Common myeloid progenitor, CD34-positive (primary cell): ENCODE results near the gene OTOGL.
A peak's percentile ranks its signal among the peaks of the same experiment; 100 is the strongest.
"Not testable (repeated sequence)": the region's sequence is repeated elsewhere in the genome, so short reads cannot be mapped to it uniquely, and the experiment has no call there.

ENCODE experiments used
- CTCF ChIA-PET: fragments of 350-600 bp; sonication (Branson Sonifier 250); formaldehyde crosslinking; loops from one replicate; lab custom pipeline; 2021; ENCODE audit warnings: antibody characterized with exemption; lab: Charles Lee
- POLR2A ChIA-PET: fragments of 350-600 bp; sonication (Branson Sonifier 250); formaldehyde crosslinking; loops from one replicate; lab custom pipeline; 2021; ENCODE audit warnings: antibody characterized with exemption; lab: Charles Lee
- DNase-seq, 3 donors: peaks; one replicate each; pipeline versions ENCODE4 v3.0.0 to v3.0.0-alpha.2; 2013
- H3K27ac ChIP-seq, 2 experiments: 1 replicate in 1 of 2; 2 replicates in 1 of 2; pipeline ENCODE4 v1.7.0; 2013; ENCODE audit warnings: inconsistent platforms in 2 of 2, low read length in 2 of 2, mild to moderate bottlenecking in 2 of 2, low read depth in 1 of 2, moderate library complexity in 1 of 2; ENCODE audit not compliant: severe bottlenecking in 2 of 2, insufficient read depth in 1 of 2, poor library complexity in 1 of 2
- H3K27me3 ChIP-seq, 5 experiments: replicated peaks in 2 of 5; 1 replicate in 3 of 5; 2 replicates in 2 of 5; pipeline versions ENCODE4 v1.6.1 to v1.7.0; 2013; ENCODE audit warnings: low read length in 4 of 5, mild to moderate bottlenecking in 2 of 5, moderate library complexity in 2 of 5, inconsistent platforms in 1 of 5; ENCODE audit not compliant: insufficient read depth in 5 of 5, control insufficient read depth in 4 of 5
- H3K36me3 ChIP-seq, 4 experiments: 1 replicate in 2 of 4; 2 replicates in 2 of 4; pipeline versions ENCODE4 v1.6.1 to v1.7.0; 2013; ENCODE audit warnings: low read length in 3 of 4, control low read depth in 1 of 4, mild to moderate bottlenecking in 1 of 4; ENCODE audit not compliant: control insufficient read depth in 4 of 4, insufficient read depth in 4 of 4
- H3K4me1 ChIP-seq, 4 experiments: 1 replicate in 3 of 4; 2 replicates in 1 of 4; pipeline versions ENCODE4 v1.6.1 to v1.7.1; 2013; ENCODE audit warnings: low read length in 3 of 4, mild to moderate bottlenecking in 3 of 4, control low read depth in 1 of 4, inconsistent platforms in 1 of 4, moderate library complexity in 1 of 4; ENCODE audit not compliant: control insufficient read depth in 4 of 4, insufficient read depth in 4 of 4; ENCODE audit errors: control extremely low read depth in 1 of 4
- H3K4me3 ChIP-seq, 7 experiments: 1 replicate in 4 of 7; 2 replicates in 3 of 7; pipeline versions ENCODE4 v1.5.1 to v1.7.0; 2013; ENCODE audit warnings: mild to moderate bottlenecking in 7 of 7, low read length in 6 of 7, moderate library complexity in 6 of 7, inconsistent platforms in 2 of 7, low read depth in 2 of 7, control low read depth in 1 of 7; ENCODE audit not compliant: insufficient read depth in 4 of 7, control insufficient read depth in 1 of 7; ENCODE audit errors: extremely low read depth in 1 of 7
- H3K9me3 ChIP-seq, 5 experiments: 1 replicate in 4 of 5; 2 replicates in 1 of 5; pipeline versions ENCODE4 v1.6.1 to v1.7.1; 2013; ENCODE audit warnings: low read length in 4 of 5, mild to moderate bottlenecking in 2 of 5, inconsistent platforms in 1 of 5, low read depth in 1 of 5, moderate library complexity in 1 of 5; ENCODE audit not compliant: control insufficient read depth in 4 of 5, insufficient read depth in 2 of 5; ENCODE audit errors: control extremely low read depth in 1 of 5
- WGBS: methylation state at CpG from one replicate; pipeline ENCODE4 v1.1.5; 2013; ENCODE audit not compliant: insufficient coverage; 5-methylcytosine and 5-hydroxymethylcytosine counted together

The OTOGL gene

GRCh38 chr12:80059875-80060274, 39.5 kb upstream of the OTOGL start:
- H3K9me3 ChIP-seq, result no peaks in the 10 kb centered on the region
- ChIA-PET CTCF (interaction anchor here (1.1 kb wide), 1 partner anchor 127 kb away, joined by 3 read pairs; no protein-coding TSS in a partner anchor), POLR2A (interaction anchor here (0.6 kb wide), 1 partner anchor 89 kb away, joined by 3 read pairs; no protein-coding TSS in a partner anchor)
- no peaks in the 10 kb centered on the region for H3K36me3 ChIP-seq
- H3K27me3 ChIP-seq, result no peaks in the 10 kb centered on the region
- WGBS, result no CpG with 5 or more reads among the region's 2 CpGs
- DNase-seq, result no peak
- no peak overlapping the region for H3K4me3 ChIP-seq
- H3K27ac ChIP-seq, result no peak overlapping the region
- no peaks in the 10 kb centered on the region for H3K4me1 ChIP-seq

- Histone ChIP-seq H3K27me3 (no peaks in the 10 kb centered on the region), H3K4me3 (no peak overlapping the region), H3K4me1 (no peaks in the 10 kb centered on the region), H3K36me3 (no peaks in the 10 kb centered on the region), H3K27ac (no peak overlapping the region), H3K9me3 (no peaks in the 10 kb centered on the region)
- no peak for DNase-seq
- ChIA-PET CTCF (no interaction called here), POLR2A (no interaction called here)
- WGBS, result 100% methylated on average over 1 of the region's 3 CpGs
These were observed 35.1 kb upstream of the OTOGL start for GRCh38 chr12:80064269-80064668.

GRCh38 chr12:80064951-80065350, 34.4 kb upstream of the OTOGL start:
- ChIA-PET POLR2A (no interaction called here), CTCF (no interaction called here)
- no CpG with 5 or more reads among the region's 2 CpGs for WGBS

GRCh38 chr12:80068173-80068572, 31.2 kb upstream of the OTOGL start:
- Histone ChIP-seq H3K4me1 (no peaks in the 10 kb centered on the region), H3K9me3 (no peaks in the 10 kb centered on the region), H3K4me3 (no peak overlapping the region), H3K27me3 (no peaks in the 10 kb centered on the region), H3K27ac (no peak overlapping the region), H3K36me3 (no peaks in the 10 kb centered on the region)
- 71% methylated on average over 1 of the region's 2 CpGs for WGBS
- POLR2A ChIA-PET, result no interaction called here
- DNase-seq, result no peak
- CTCF ChIA-PET, result no interaction called here

More at GRCh38 chr12:80064951-80065350, 34.4 kb upstream of the OTOGL start:
- no peaks in the 10 kb centered on the region for H3K4me1 ChIP-seq
- no peak overlapping the region for H3K4me3 ChIP-seq
- H3K27me3 ChIP-seq, result no peaks in the 10 kb centered on the region
- H3K27ac ChIP-seq, result no peak overlapping the region
- no peaks in the 10 kb centered on the region for H3K9me3 ChIP-seq
- DNase-seq, result no peak
- H3K36me3 ChIP-seq, result no peaks in the 10 kb centered on the region

GRCh38 chr12:80083892-80084614, 15.3 kb upstream of the OTOGL start:
- WGBS, result 47% methylated on average over 8 of the region's 9 CpGs
- H3K9me3 ChIP-seq, H3K36me3 ChIP-seq, H3K4me1 ChIP-seq, H3K27me3 ChIP-seq, CTCF ChIA-PET, H3K27ac ChIP-seq, H3K4me3 ChIP-seq, POLR2A ChIA-PET: not testable (repeated sequence)
- DNase-seq, result peak in 2 of 3 donors; percentile 3 to 16

- ChIA-PET POLR2A (no interaction called here), CTCF (no interaction called here)
- Histone ChIP-seq H3K4me1 (no peaks in the 10 kb centered on the region), H3K9me3 (peaks cover 0 to 2% (median 0%) of the 10 kb centered on the region in 5 experiments), H3K27me3 (no peaks in the 10 kb centered on the region), H3K4me3 (no peak overlapping the region), H3K27ac (no peak overlapping the region), H3K36me3 (no peaks in the 10 kb centered on the region)
- whole genome bisulfite sequencing, result 100% methylated on average over 3 of the region's 3 CpGs
- DNase-seq, result no peak
These were observed 13.3 kb upstream of the OTOGL start for GRCh38 chr12:80086025-80086424.

GRCh38 chr12:80087486-80088213, 11.7 kb upstream of the OTOGL start:
- H3K27me3 ChIP-seq, result no peaks in the 10 kb centered on the region
- no peak overlapping the region for H3K4me3 ChIP-seq
- H3K27ac ChIP-seq, result no peak overlapping the region
- 100% methylated on average over 3 of the region's 8 CpGs for WGBS
- H3K36me3 ChIP-seq, result no peaks in the 10 kb centered on the region
- H3K4me1 ChIP-seq, result no peaks in the 10 kb centered on the region
- ChIA-PET POLR2A (no interaction called here), CTCF (no interaction called here)
- peak in 2 of 3 donors; percentile 4 to 16 for DNase-seq
- peaks cover 0 to 2% (median 0%) of the 10 kb centered on the region in 5 experiments for H3K9me3 ChIP-seq
